GM12892 (cell line): ENCODE results near the gene PSME2.

Experiments
- POLR2A ChIP-seq: IDR thresholded peaks from 2 replicates; pipeline ENCODE4 v1.6.1; 2011; ENCODE audit warnings: low read depth, low read length, control low read depth
- POLR2AphosphoS5 ChIP-seq: IDR thresholded peaks from 2 replicates; pipeline ENCODE4 v1.6.1; 2011; ENCODE audit warnings: low read depth, low read length, control low read depth
- TAF1 ChIP-seq: IDR thresholded peaks from 2 replicates; pipeline ENCODE4 v1.6.1; 2011; ENCODE audit warnings: low read depth, mild to moderate bottlenecking, control low read depth, low read length, borderline replicate concordance

GRCh38 chr14:24123424-24124417 lies 22.7 kb downstream of the PSME2 start:
- TF ChIP-seq POLR2A (peak; percentile 66), POLR2AphosphoS5 (no peak), TAF1 (no peak)
